OCI-LY7 (cell line): ENCODE data around the gene TRPM7. TPM values are rescaled to one million over a fixed set of nuclear protein-coding genes. Genes with fewer than 3 reads are reported as not detected.

Experiments used
- BruUV-seq: library from RNA; stranded (reverse); fragments of 400-500 nt; replicated peaks from 2 replicates; lab custom pipeline; 2021; lab: Mats Ljungman, UMichigan
- CTCF ChIA-PET: fragments of 300-600 bp; sonication (Branson Sonifier 250); formaldehyde crosslinking; loops from one replicate; lab custom pipeline; 2022; ENCODE audit warnings: antibody characterized with exemption; ENCODE audit not compliant: unreplicated experiment; lab: Charles Lee
- POLR2A ChIA-PET: fragments of 300-600 bp; sonication (Branson Sonifier 250); formaldehyde crosslinking; loops from one replicate; lab custom pipeline; 2022; ENCODE audit warnings: antibody characterized with exemption; lab: Charles Lee
- DNase-seq: peaks from one replicate; pipeline ENCODE4 v3.0.0-alpha.2; 2015; ENCODE audit warnings: low spot score
- H2AFZ ChIP-seq: fragments of 200-600 bp; sonication (generic), shearing (Covaris generic); 2 replicates; pipeline ENCODE4 v1.6.1; 2014; ENCODE audit warnings: mild to moderate bottlenecking, antibody characterized with exemption, low read length, moderate library complexity
- H3K27ac ChIP-seq: fragments of 200-600 bp; sonication (generic); 2 replicates; pipeline ENCODE4 v1.5.1; 2014; ENCODE audit warnings: mixed run types, low read depth, mild to moderate bottlenecking, moderate library complexity, low read length, inconsistent platforms; ENCODE audit not compliant: poor library complexity, severe bottlenecking
- H3K36me3 ChIP-seq: fragments of 200-600 bp; sonication (generic); 2 replicates; pipeline ENCODE4 v1.6.1; 2014; ENCODE audit warnings: mild to moderate bottlenecking, antibody characterized with exemption, low read length, moderate library complexity, mixed read lengths; ENCODE audit not compliant: insufficient read depth
- H3K4me1 ChIP-seq: fragments of 200-600 bp; sonication (generic); 2 replicates; pipeline ENCODE4 v1.5.1; 2014; ENCODE audit warnings: mild to moderate bottlenecking, low read length; ENCODE audit not compliant: insufficient read depth, poor library complexity, severe bottlenecking
- H3K4me2 ChIP-seq: fragments of 200-600 bp; sonication (generic); 2 replicates; pipeline ENCODE4 v1.6.1; 2014; ENCODE audit warnings: mild to moderate bottlenecking, low read length
- H3K4me3 ChIP-seq: fragments of 200-600 bp; sonication (generic); 2 replicates; pipeline ENCODE4 v1.5.1; 2014; ENCODE audit warnings: mild to moderate bottlenecking, low read depth, low read length; ENCODE audit not compliant: poor library complexity, severe bottlenecking
- H3K79me2 ChIP-seq: fragments of 200-600 bp; sonication (generic); 2 replicates; pipeline ENCODE4 v1.6.1; 2016; ENCODE audit warnings: low read depth, mild to moderate bottlenecking, low read length, moderate library complexity, mixed read lengths; ENCODE audit not compliant: insufficient read depth
- H3K9me2 ChIP-seq: fragments of 200-600 bp; sonication (generic); 2 replicates; pipeline ENCODE4 v1.6.1; 2016; ENCODE audit warnings: mild to moderate bottlenecking, low read length, mixed read lengths; ENCODE audit not compliant: insufficient read depth
- H3K9me3 ChIP-seq: fragments of 200-600 bp; sonication (generic); 2 replicates; pipeline ENCODE4 v1.6.1; 2014; ENCODE audit warnings: mild to moderate bottlenecking, mixed run types, low read length, mixed read lengths
- H4K20me1 ChIP-seq: fragments of 200-600 bp; sonication (generic); 2 replicates; pipeline ENCODE4 v1.6.1; 2014; ENCODE audit warnings: mild to moderate bottlenecking, antibody characterized with exemption, low read length, moderate library complexity, mixed read lengths; ENCODE audit not compliant: insufficient read depth
- CTCF ChIP-seq: fragments of 200-600 bp; sonication (generic); conservative IDR thresholded peaks from 2 replicates; pipeline ENCODE4 v1.5.1; 2014; ENCODE audit warnings: mild to moderate bottlenecking, antibody characterized with exemption, low read length, moderate library complexity, mixed read lengths
- EZH2phosphoT487 ChIP-seq: fragments of 200-600 bp; sonication (generic); IDR thresholded peaks from 2 replicates; pipeline ENCODE4 v1.6.1; 2018; ENCODE audit warnings: low read depth, borderline replicate concordance, mild to moderate bottlenecking, mixed run types, antibody characterized with exemption, low read length, moderate library complexity, mixed read lengths
- intact Hi-C: fragments of 100-400 bp; cut with micrococcal nuclease; formaldehyde crosslinking; loops from one replicate; pipeline ENCODE4 v1.10.0; 2022; ENCODE audit not compliant: unreplicated experiment
- total RNA-seq, 2 experiments: library from RNA; depleted of rRNA in 1 of 2; stranded (reverse); fragments of >200 nt in 1 of 2; shearing (Covaris generic) in 1 of 2; gene quantifications; 2 replicates each; pipeline ENCODE4 v1.2.3, GENCODE V29; 2014 to 2022

TRPM7 gene
- total RNA-seq, 2 experiments from 2014 or later, result 50.0 to 64.0 TPM

- no peaks in the 10 kb centered on the region for H3K4me1 ChIP-seq
- H3K27ac ChIP-seq, result no peak overlapping the region
- no peak for TF ChIP-seq CTCF
- TF ChIP-seq EZH2phosphoT487, result no peak
- no peaks in the 10 kb centered on the region for H3K79me2 ChIP-seq
- no peaks in the 10 kb centered on the region for H4K20me1 ChIP-seq
- CTCF ChIA-PET, result no interaction called here
- H3K36me3 ChIP-seq, result peaks cover 93% of the 10 kb centered on the region
- H3K4me2 ChIP-seq, result no peak overlapping the region
- no peak overlapping the region for H2AFZ ChIP-seq
- intact Hi-C loops, result no loop called here
- no peak for DNase-seq
- POLR2A ChIA-PET, result interaction anchor here (1.3 kb wide), 1 partner anchor 11 kb away, joined by 3 read pairs; no protein-coding TSS in a partner anchor
- no peaks in the 10 kb centered on the region for H3K9me2 ChIP-seq
- BruUV-seq, result no TSS peak
- no peak overlapping the region for H3K4me3 ChIP-seq
- H3K9me3 ChIP-seq, result no peaks in the 10 kb centered on the region
Observed at GRCh38 chr15:50628421-50628820, 58.2 kb downstream of the TRPM7 start.

DNA sequence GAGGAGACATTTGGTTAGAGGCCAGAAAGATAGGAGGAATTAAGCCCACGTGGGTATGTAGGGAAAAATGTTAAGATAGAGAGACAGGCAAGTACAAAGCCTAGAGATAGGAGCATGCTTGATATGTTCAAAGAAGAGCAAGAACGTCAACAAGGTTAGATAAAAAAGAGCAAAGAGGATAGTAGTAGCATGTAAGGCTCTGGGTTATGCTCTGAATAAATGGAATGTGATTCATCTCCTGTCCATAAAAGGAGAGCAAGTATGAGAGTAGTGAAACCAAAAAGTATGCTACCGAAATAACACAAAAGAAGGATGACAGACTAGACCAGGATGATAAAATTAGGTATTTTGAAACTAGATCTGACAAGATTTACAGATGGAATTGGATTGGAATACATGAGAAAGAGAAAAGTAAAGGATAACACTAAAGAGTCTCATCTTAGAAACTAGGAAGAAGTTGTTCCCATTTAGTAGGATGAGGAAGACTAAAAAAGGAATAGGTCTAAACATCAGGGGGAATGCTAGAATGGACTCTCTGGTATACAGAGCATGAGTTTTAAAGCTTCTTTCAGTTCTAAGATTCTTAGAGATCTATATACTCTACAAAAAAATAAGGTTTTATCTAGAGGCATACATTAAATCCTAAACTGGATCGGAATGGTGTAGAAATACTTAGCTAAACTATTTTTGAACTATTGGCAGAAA, 59.1 kb downstream of the TRPM7 start:
- Histone ChIP-seq H3K4me2 (no peak overlapping the region), H2AFZ (no peak overlapping the region), H3K4me3 (no peak overlapping the region), H4K20me1 (no peaks in the 10 kb centered on the region), H3K79me2 (no peaks in the 10 kb centered on the region), H3K9me2 (no peaks in the 10 kb centered on the region), H3K36me3 (peaks cover 93% of the 10 kb centered on the region), H3K4me1 (no peaks in the 10 kb centered on the region), H3K9me3 (no peaks in the 10 kb centered on the region), H3K27ac (no peak overlapping the region)
- no peak for DNase-seq
- TF ChIP-seq EZH2phosphoT487 (no peak), CTCF (no peak)
- intact Hi-C loops, result no loop called here
- BruUV-seq, result no TSS peak
- POLR2A ChIA-PET, result interaction anchor here (0.6 to 1.3 kb wide), 3 partner anchors 11 to 213 kb away, joined by 3 to 4 read pairs (median 3); no protein-coding TSS in a partner anchor
- CTCF ChIA-PET, result no interaction called here

GRCh38 chr15:50624616-50625168, 61.9 kb downstream of the TRPM7 start:
- intact Hi-C loops, result no loop called here
- Histone ChIP-seq H3K4me3 (no peak overlapping the region), H3K4me2 (no peak overlapping the region), H3K9me2 (no peaks in the 10 kb centered on the region), H3K4me1 (no peaks in the 10 kb centered on the region), H3K9me3 (no peaks in the 10 kb centered on the region), H3K27ac (no peak overlapping the region), H3K36me3 (peaks cover 94% of the 10 kb centered on the region), H3K79me2 (no peaks in the 10 kb centered on the region), H4K20me1 (no peaks in the 10 kb centered on the region), H2AFZ (no peak overlapping the region)
- CTCF ChIA-PET, result no interaction called here
- no peak for TF ChIP-seq CTCF
- POLR2A ChIA-PET, result no interaction called here
- DNase-seq, result no peak
- no TSS peak for BruUV-seq
